MM.1S (cell line): ENCODE data around the gene COL5A2.

Experiments
- DNase-seq: peaks from one replicate; pipeline ENCODE4 v3.0.0-alpha.2; 2015
- H2AFZ ChIP-seq: fragments of 300-600 bp; sonication (generic); 2 replicates; pipeline ENCODE4 v1.6.0; 2016; ENCODE audit warnings: antibody characterized with exemption, low read length
- H3F3A ChIP-seq: fragments of 300-600 bp; sonication (generic); 2 replicates; pipeline ENCODE4 v1.6.1; 2016; ENCODE audit warnings: mild to moderate bottlenecking, antibody characterized with exemption, low read length, moderate library complexity, mixed read lengths; ENCODE audit not compliant: insufficient read depth
- H3K27ac ChIP-seq: fragments of 300-600 bp; sonication (generic); 2 replicates; pipeline ENCODE4 v1.5.1; 2016; ENCODE audit warnings: mild to moderate bottlenecking, low read length
- H3K27me3 ChIP-seq: fragments of 300-600 bp; sonication (generic); replicated peaks from 2 replicates; pipeline ENCODE4 v1.6.0; 2016; ENCODE audit warnings: low read length; ENCODE audit not compliant: insufficient read depth
- H3K36me3 ChIP-seq: fragments of 300-600 bp; sonication (generic); replicated peaks from 2 replicates; pipeline ENCODE4 v1.6.1; 2016; ENCODE audit warnings: mild to moderate bottlenecking, low read length, mixed read lengths; ENCODE audit not compliant: insufficient read depth
- H3K4me1 ChIP-seq: fragments of 300-600 bp; sonication (generic); 2 replicates; pipeline ENCODE4 v1.6.1; 2016; ENCODE audit warnings: low read length, mixed read lengths
- H3K4me2 ChIP-seq: fragments of 300-600 bp; sonication (generic); 2 replicates; pipeline ENCODE4 v1.6.0; 2016; ENCODE audit warnings: low read depth, low read length
- H3K4me3 ChIP-seq: fragments of 300-600 bp; sonication (generic); 2 replicates; pipeline ENCODE4 v1.5.1; 2016; ENCODE audit warnings: low read length, mixed read lengths
- H3K79me2 ChIP-seq: fragments of 300-600 bp; sonication (generic); 2 replicates; pipeline ENCODE4 v1.6.1; 2016; ENCODE audit warnings: mixed run types, low read length, mixed read lengths
- H3K9ac ChIP-seq: fragments of 300-600 bp; sonication (generic); 2 replicates; pipeline ENCODE4 v1.6.1; 2016; ENCODE audit warnings: low read length, mixed read lengths
- H3K9me2 ChIP-seq: fragments of 300-600 bp; sonication (generic); replicated peaks from 2 replicates; pipeline ENCODE4 v1.6.1; 2016; ENCODE audit warnings: mild to moderate bottlenecking, low read length, mixed read lengths; ENCODE audit not compliant: insufficient read depth
- H3K9me3 ChIP-seq: fragments of 300-600 bp; sonication (generic); replicated peaks from 2 replicates; pipeline ENCODE4 v1.6.1; 2016; ENCODE audit warnings: mild to moderate bottlenecking, low read length, mixed read lengths; ENCODE audit not compliant: insufficient read depth
- H4K20me1 ChIP-seq: fragments of 300-600 bp; sonication (generic); 2 replicates; pipeline ENCODE4 v1.6.1; 2016; ENCODE audit warnings: mild to moderate bottlenecking, low read length, moderate library complexity, mixed read lengths; ENCODE audit not compliant: insufficient read depth
- EZH2 ChIP-seq: fragments of 300-600 bp; sonication (generic); optimal IDR thresholded peaks from 2 replicates; pipeline ENCODE3; 2017; ENCODE audit warnings: low read depth, mild to moderate bottlenecking, antibody characterized with exemption, low read length, mixed read lengths
- EZH2phosphoT487 ChIP-seq: fragments of 300-600 bp; sonication (generic); IDR thresholded peaks from 2 replicates; pipeline ENCODE4 v1.6.1; 2018; ENCODE audit warnings: antibody characterized with exemption, low read length
- TF ChIP-seq, protein P1 (sequence below): fragments of 300-600 bp; sonication (generic); IDR thresholded peaks from 2 replicates; pipeline ENCODE4 v1.5.1; 2016; ENCODE audit warnings: antibody characterized with exemption, low read length, mixed read lengths

COL5A2 gene

DNA sequence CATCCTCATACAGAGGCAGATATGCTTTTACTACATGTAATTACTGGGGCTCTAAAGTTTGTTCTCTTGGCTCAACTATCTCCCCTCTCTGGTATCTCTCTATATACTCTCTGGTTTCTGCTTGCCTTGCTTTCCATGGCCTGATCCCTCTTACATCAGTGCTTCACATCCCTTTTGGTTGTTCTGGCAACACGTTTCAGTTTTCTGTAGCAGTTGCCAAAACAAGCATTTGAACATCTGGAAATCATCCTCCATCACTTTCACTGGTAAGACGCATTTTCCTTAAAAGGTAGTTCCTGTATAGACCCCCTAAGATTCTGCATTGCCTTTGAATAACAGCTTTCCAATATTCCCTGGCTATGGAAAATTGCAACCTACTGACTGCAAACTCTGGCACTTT lies 25.9 kb downstream of the COL5A2 start:
- DNase-seq = no peak

DNA sequence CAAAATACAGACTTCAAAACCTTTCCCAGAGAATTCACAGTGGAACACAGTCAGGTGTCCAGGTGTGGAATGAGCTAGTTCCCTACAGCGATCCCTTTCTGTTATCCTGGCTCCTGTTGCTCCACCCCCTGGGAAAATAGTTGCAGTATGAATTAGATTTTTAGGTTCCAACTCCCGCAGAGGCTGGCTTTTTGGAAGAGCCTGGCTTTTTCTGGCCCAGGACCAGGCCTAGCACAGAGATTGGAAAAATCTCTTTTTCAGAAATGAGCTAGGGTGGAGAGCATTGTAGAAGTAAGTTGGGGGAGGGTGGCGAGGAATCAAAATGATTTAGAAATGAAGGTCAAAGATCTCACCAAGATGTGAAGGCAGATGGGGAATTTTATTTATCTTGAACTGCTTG lies 27.1 kb downstream of the COL5A2 start:
- no peaks in the 10 kb centered on the region for H3K36me3 ChIP-seq
- no peaks in the 10 kb centered on the region for H4K20me1 ChIP-seq
- no peak overlapping the region for H3K27ac ChIP-seq
- no peaks in the 10 kb centered on the region for H3F3A ChIP-seq
- no peaks in the 10 kb centered on the region for H3K27me3 ChIP-seq
- H3K4me2 ChIP-seq = no peak overlapping the region
- H3K9me2 ChIP-seq = no peaks in the 10 kb centered on the region
- H2AFZ ChIP-seq = no peak overlapping the region
- H3K4me3 ChIP-seq = no peak overlapping the region
- no peaks in the 10 kb centered on the region for H3K79me2 ChIP-seq
- H3K9me3 ChIP-seq = no peaks in the 10 kb centered on the region
- H3K9ac ChIP-seq = no peak overlapping the region
- H3K4me1 ChIP-seq = no peaks in the 10 kb centered on the region
- no peak for DNase-seq
- TF ChIP-seq EZH2phosphoT487 = no peak
- TF ChIP-seq, protein P1, sequence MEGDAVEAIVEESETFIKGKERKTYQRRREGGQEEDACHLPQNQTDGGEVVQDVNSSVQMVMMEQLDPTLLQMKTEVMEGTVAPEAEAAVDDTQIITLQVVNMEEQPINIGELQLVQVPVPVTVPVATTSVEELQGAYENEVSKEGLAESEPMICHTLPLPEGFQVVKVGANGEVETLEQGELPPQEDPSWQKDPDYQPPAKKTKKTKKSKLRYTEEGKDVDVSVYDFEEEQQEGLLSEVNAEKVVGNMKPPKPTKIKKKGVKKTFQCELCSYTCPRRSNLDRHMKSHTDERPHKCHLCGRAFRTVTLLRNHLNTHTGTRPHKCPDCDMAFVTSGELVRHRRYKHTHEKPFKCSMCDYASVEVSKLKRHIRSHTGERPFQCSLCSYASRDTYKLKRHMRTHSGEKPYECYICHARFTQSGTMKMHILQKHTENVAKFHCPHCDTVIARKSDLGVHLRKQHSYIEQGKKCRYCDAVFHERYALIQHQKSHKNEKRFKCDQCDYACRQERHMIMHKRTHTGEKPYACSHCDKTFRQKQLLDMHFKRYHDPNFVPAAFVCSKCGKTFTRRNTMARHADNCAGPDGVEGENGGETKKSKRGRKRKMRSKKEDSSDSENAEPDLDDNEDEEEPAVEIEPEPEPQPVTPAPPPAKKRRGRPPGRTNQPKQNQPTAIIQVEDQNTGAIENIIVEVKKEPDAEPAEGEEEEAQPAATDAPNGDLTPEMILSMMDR = no peak
- no peak for TF ChIP-seq EZH2

More for the DNA sequence above, 25.9 kb downstream of the COL5A2 start:
- Histone ChIP-seq H2AFZ (no peak overlapping the region), H3K9ac (no peak overlapping the region), H3K9me2 (no peaks in the 10 kb centered on the region), H3K27me3 (no peaks in the 10 kb centered on the region), H3K79me2 (no peaks in the 10 kb centered on the region), H3K4me2 (no peak overlapping the region), H4K20me1 (no peaks in the 10 kb centered on the region), H3K4me1 (no peaks in the 10 kb centered on the region), H3F3A (no peaks in the 10 kb centered on the region), H3K4me3 (no peak overlapping the region), H3K36me3 (no peaks in the 10 kb centered on the region), H3K27ac (no peak overlapping the region), H3K9me3 (no peaks in the 10 kb centered on the region)
- TF ChIP-seq EZH2phosphoT487 (no peak), EZH2 (no peak)
- TF ChIP-seq, protein P1 = no peak

DNA sequence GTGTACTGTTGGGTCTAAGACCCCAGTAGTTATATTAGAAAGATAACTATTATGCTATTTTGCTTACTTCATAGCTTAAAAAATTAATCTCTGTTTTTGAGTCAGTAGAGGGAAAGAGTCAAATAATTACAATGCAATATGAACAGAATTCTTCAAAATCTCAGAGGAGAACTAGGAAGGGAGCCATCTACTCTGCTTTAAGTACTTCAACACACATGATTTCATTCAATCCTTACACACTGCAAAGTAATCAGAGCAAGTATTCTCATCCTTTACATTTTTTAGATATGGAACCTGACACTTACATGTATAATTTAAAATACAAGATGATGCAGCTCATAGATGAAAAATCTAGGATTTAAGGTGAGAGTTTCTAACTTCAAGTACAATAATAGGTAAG lies 27.7 kb downstream of the COL5A2 start:
- no peaks in the 10 kb centered on the region for H3K36me3 ChIP-seq
- H3K4me1 ChIP-seq = no peaks in the 10 kb centered on the region
- no peak overlapping the region for H3K4me2 ChIP-seq
- TF ChIP-seq EZH2 (no peak), EZH2phosphoT487 (no peak)
- TF ChIP-seq, protein P1 = no peak
- no peak overlapping the region for H2AFZ ChIP-seq
- H3K9me3 ChIP-seq = no peaks in the 10 kb centered on the region
- no peaks in the 10 kb centered on the region for H4K20me1 ChIP-seq
- no peak overlapping the region for H3K4me3 ChIP-seq
- H3K9ac ChIP-seq = no peak overlapping the region
- H3F3A ChIP-seq = no peaks in the 10 kb centered on the region
- H3K9me2 ChIP-seq = no peaks in the 10 kb centered on the region
- no peak overlapping the region for H3K27ac ChIP-seq
- no peaks in the 10 kb centered on the region for H3K79me2 ChIP-seq
- no peaks in the 10 kb centered on the region for H3K27me3 ChIP-seq
- no peak for DNase-seq
